ENCODE data around the gene REM2.

- TF ChIP-seq REST (IDR thresholded peaks at IDR 0.05; ENCODE audit: low read depth) (no peak), ZFX (IDR thresholded peaks at IDR 0.05) (no peak), CTCF (IDR thresholded peaks at IDR 0.05 in 2 of 3, conservative IDR thresholded peaks at IDR 0.05 in 1 of 3; ENCODE audit: borderline replicate concordance in 1 of 3, insufficient read depth in 1 of 3, low read depth in 2 of 3, low read length in 2 of 3) (no peak), EGR1 (IDR thresholded peaks at IDR 0.05; ENCODE audit: low read depth) (no peak), SP1 (IDR thresholded peaks at IDR 0.05; ENCODE audit: low read depth) (no peak), POLR2A (IDR thresholded peaks at IDR 0.05; ENCODE audit: borderline replicate concordance, extremely low read depth, insufficient read depth, insufficient read length) (no peak)
Observed at GRCh38 chr14:22890416-22890815, 7.4 kb downstream of the REM2 start.

Measured in HCT116 (cell line).